Upper lobe of left lung (tissue), 4 donors: Measurements from ENCODE around the gene PGM1.

Experiments
- CTCF ChIP-seq, 6 experiments: fragments of 450-650 bp in 4 of 6; fragments of 200-600 bp in 2 of 6; sonication (generic) in 2 of 6; IDR thresholded peaks; one replicate each; pipeline ENCODE4 v1.5.1; 2016 to 2019; ENCODE audit warnings: antibody characterized with exemption in 6 of 6
- EP300 ChIP-seq, 4 donors: sonication (generic); formaldehyde crosslinking; IDR thresholded peaks; one replicate each; pipeline ENCODE4 v1.5.1; 2017; ENCODE audit warnings: antibody characterized with exemption in 4 of 4, control low read depth in 2 of 4
- POLR2A ChIP-seq, 4 donors: fragments of 450-650 bp; IDR thresholded peaks; one replicate each; pipeline ENCODE4 v1.5.1; 2016 to 2017; ENCODE audit warnings: antibody characterized with exemption in 4 of 4, mild to moderate bottlenecking in 2 of 4
- POLR2AphosphoS5 ChIP-seq, 2 donors: sonication (generic); formaldehyde crosslinking; IDR thresholded peaks; one replicate each; pipeline ENCODE4 v1.5.1; 2017; ENCODE audit warnings: antibody characterized with exemption in 2 of 2

GRCh38 chr1:63617450-63617849 lies 24.2 kb downstream of the PGM1 start:
- TF ChIP-seq POLR2A (IDR thresholded peaks at IDR 0.05) (no peak), CTCF (IDR thresholded peaks at IDR 0.05) (no peak), EP300 (IDR thresholded peaks at IDR 0.05) (no peak), POLR2AphosphoS5 (IDR thresholded peaks at IDR 0.05) (no peak)
